Activated CD4-positive, alpha-beta T cell treated with anti-CD3 and anti-CD28 coated beads, Interleukin-2, amount 50 U/mL, for 48 hours (primary cell): ENCODE results near the gene CSNK2A3.

Experiments used
- DNase-seq, 2 experiments: peaks; one replicate each; pipeline ENCODE4 v3.0.0-alpha.2; 2020

The CSNK2A3 gene

DNA sequence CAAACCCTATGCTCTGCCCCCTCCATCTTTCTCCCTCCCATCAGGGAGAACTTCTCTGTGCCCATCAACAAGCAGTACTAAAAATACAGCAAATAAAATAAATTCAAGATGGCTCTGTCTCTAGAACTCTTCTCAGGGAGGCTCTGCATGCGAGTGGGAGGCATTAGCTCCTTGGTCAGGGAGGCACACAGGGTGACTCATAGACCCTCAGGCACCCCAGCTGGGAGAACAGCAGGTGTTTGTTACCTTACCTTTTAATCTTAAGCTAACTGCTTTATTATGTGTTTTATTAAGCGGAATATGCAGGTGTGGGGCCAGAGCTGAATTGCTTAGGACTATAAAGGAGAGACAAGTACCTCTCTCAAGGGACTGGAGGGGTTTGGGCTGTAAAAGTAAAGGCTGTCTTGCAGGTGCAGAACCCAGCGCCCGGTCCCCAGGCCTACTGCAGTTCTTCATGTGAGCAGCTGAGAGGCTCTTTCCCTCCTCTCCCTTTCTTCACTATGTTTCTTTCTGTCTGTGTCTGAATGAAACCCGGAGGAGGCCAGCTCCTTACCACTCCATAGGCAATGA is 20.8 kb downstream of the CSNK2A3 start:
- no peak for DNase-seq

DNA sequence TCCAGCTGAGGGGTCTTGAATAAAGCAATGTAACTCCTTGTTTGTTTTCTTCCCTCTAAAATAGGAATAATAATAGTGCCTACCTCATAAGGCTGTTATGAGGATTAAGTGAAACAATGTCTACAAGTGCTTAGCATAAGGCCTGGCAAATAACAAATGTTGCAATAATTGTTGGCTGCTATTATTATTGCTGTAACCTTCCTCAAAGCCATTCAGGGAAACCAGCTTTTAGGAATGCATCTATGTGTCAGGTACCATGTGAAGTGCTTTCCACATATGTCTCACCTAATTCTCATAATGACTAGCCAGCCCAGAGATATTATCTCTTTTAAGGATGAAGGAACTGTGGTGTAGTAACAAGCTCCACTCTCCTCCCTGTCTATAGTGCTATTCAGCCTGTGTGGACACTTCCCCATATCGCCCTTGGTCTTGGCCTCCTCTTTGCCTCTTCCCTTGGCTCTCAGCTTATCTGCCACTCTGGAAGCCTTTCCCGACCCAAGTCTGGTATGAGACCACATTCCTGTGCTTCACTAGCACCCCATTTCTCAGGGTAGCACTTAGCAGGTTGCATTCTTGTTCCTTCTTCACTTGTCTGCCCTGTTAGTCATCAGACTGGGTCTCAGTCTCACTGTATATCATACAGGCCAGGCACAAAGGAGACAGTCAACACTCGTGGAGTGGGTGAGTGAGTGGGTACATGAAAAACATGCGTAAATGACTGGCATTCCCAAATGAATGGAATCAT is 23.8 kb downstream of the CSNK2A3 start:
- no peak for DNase-seq

GRCh38 chr11:11324090-11324489 is 29.0 kb downstream of the CSNK2A3 start:
- no peak for DNase-seq

DNA sequence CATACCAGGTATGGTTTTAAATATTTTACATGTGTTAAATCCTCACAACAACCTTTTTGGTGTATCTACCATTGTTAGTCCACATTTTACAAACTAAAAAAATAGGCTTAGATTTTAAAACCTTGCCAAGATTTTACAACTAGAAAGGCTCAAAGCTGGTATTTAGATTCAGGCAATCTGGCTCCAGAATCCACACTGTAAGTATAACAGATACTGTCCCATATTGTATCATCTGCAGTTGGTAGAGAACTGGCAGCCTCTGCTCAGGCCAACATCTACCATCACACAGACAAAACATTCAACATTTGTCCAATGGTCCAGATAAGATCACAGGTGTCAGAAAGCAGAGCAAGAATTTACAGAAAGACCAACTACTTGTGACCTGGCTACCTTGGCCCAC is 30.9 kb downstream of the CSNK2A3 start:
- DNase-seq, result no peak

- DNase-seq, result no peak
These were observed 32.2 kb downstream of the CSNK2A3 start for GRCh38 chr11:11320825-11321224.

GRCh38 chr11:11318961-11319360 is 34.1 kb downstream of the CSNK2A3 start:
- no peak for DNase-seq

DNA sequence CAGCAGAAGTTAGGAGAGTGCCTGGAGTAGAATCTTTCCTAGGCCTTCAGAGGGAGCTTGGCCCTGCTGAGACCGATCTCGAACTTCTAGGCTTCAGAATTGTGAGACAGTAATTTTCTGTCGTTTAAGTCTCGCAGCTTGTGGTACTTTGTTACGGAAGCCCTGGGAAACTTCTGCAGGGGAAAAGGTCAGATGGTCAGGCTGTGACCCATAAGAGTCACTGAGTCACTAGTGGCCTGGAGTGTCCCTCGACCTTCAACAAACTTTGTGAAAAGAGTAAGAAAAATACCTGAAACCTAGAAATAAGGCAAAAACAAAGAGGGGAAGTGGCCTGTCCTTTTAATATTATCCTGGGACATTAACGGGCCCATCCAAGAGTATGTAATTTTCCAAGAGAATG is 34.6 kb downstream of the CSNK2A3 start:
- DNase-seq, result no peak

- DNase-seq, result no peak
These were observed 36.3 kb downstream of the CSNK2A3 start for GRCh38 chr11:11316651-11317230.

- no peak for DNase-seq
These were observed 39.0 kb downstream of the CSNK2A3 start for GRCh38 chr11:11313902-11314692.

DNA sequence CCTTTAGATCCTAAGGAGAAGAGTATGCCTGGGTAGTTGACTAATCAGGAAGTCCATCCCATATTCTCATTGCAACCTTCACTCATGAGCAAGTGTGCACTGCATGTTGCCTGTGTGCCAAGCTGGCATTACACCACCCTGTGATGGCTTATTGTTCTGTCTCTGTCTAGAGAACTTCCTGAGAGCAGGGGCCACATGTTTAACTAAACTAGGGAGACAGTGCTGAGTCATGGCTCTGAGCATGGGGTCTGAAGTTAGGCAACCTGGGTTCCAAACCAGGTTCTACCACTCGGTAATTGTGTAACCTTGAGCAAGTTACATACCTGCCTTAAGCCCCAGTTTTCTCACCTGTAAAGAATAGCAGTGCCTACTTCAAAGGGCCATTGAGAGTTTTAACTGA is 39.6 kb downstream of the CSNK2A3 start:
- DNase-seq, result no peak

- no peak for DNase-seq
These were observed 40.3 kb downstream of the CSNK2A3 start for GRCh38 chr11:11312738-11313137.

GRCh38 chr11:11311169-11311568 is 41.9 kb downstream of the CSNK2A3 start:
- no peak for DNase-seq

GRCh38 chr11:11309906-11310305 is 43.1 kb downstream of the CSNK2A3 start:
- DNase-seq, result no peak

- no peak for DNase-seq
These were observed 44.8 kb downstream of the CSNK2A3 start for GRCh38 chr11:11308249-11308648.

DNA sequence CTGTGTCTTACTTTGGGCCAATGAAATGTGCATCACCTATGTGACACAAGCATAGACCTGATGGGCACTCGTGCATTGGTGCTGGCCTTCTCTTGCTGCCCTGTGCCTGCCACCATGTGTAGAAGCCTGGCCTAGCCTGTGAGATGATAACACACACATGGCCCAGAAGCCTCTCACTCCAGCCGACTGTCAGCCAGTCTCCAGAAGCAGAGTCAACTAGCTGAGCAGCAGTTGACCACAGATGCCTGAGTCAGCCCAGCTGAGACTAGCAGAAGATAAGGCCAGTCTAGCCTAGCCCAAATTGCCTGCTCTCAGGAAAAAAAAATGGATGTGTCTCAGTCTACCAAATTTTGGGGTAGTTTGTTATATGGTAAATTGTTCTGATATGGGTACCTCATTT is 46.2 kb downstream of the CSNK2A3 start:
- no peak for DNase-seq

GRCh38 chr11:11304550-11304949 is 48.5 kb downstream of the CSNK2A3 start:
- no peak for DNase-seq

GRCh38 chr11:11302565-11302964 is 50.5 kb downstream of the CSNK2A3 start:
- DNase-seq, result no peak
